Vagina (tissue), 2 donors: ENCODE data around the gene CACNA1C.

ENCODE experiments used
- POLR2A ChIP-seq, 2 donors: fragments of 450-650 bp; IDR thresholded peaks; one replicate each; pipeline ENCODE4 v1.6.1; 2017; ENCODE audit warnings: antibody characterized with exemption in 2 of 2, mild to moderate bottlenecking in 2 of 2, moderate library complexity in 2 of 2
- POLR2AphosphoS5 ChIP-seq, 2 donors: sonication (generic); formaldehyde crosslinking; IDR thresholded peaks; one replicate each; pipeline ENCODE4 v1.9.0; 2017; ENCODE audit warnings: antibody characterized with exemption in 2 of 2, mild to moderate bottlenecking in 2 of 2, low read depth in 1 of 2; ENCODE audit not compliant: insufficient read depth in 1 of 2
- TF ChIP-seq, protein P1 (sequence below), 3 experiments: fragments of 450-650 bp in 2 of 3; fragments of 200-600 bp in 1 of 3; sonication (generic) in 1 of 3; IDR thresholded peaks; one replicate each; pipeline ENCODE4 v1.5.1; 2017 to 2019; ENCODE audit warnings: antibody characterized with exemption in 3 of 3, mild to moderate bottlenecking in 2 of 3, moderate library complexity in 2 of 3

- TF ChIP-seq, protein P1, sequence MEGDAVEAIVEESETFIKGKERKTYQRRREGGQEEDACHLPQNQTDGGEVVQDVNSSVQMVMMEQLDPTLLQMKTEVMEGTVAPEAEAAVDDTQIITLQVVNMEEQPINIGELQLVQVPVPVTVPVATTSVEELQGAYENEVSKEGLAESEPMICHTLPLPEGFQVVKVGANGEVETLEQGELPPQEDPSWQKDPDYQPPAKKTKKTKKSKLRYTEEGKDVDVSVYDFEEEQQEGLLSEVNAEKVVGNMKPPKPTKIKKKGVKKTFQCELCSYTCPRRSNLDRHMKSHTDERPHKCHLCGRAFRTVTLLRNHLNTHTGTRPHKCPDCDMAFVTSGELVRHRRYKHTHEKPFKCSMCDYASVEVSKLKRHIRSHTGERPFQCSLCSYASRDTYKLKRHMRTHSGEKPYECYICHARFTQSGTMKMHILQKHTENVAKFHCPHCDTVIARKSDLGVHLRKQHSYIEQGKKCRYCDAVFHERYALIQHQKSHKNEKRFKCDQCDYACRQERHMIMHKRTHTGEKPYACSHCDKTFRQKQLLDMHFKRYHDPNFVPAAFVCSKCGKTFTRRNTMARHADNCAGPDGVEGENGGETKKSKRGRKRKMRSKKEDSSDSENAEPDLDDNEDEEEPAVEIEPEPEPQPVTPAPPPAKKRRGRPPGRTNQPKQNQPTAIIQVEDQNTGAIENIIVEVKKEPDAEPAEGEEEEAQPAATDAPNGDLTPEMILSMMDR (IDR thresholded peaks at IDR 0.05) = no peak
- TF ChIP-seq POLR2AphosphoS5 (IDR thresholded peaks at IDR 0.05; ENCODE audit: insufficient read depth in 1 of 2, low read depth in 1 of 2) = no peak
- TF ChIP-seq POLR2A (IDR thresholded peaks at IDR 0.05) = no peak
Observed at GRCh38 chr12:2151391-2151790, 98.6 kb downstream of the CACNA1C start.
